OCI-LY7 (cell line): Measurements from ENCODE around the gene ACSS3.

ENCODE experiments used
- EZH2phosphoT487 ChIP-seq: fragments of 200-600 bp; sonication (generic); IDR thresholded peaks from 2 replicates; pipeline ENCODE4 v1.6.1; 2018; ENCODE audit warnings: low read depth, borderline replicate concordance, mild to moderate bottlenecking, mixed run types, antibody characterized with exemption, low read length, moderate library complexity, mixed read lengths
- TF ChIP-seq, protein P1 (sequence below): fragments of 200-600 bp; sonication (generic); conservative IDR thresholded peaks from 2 replicates; pipeline ENCODE4 v1.5.1; 2014; ENCODE audit warnings: mild to moderate bottlenecking, antibody characterized with exemption, low read length, moderate library complexity, mixed read lengths

DNA sequence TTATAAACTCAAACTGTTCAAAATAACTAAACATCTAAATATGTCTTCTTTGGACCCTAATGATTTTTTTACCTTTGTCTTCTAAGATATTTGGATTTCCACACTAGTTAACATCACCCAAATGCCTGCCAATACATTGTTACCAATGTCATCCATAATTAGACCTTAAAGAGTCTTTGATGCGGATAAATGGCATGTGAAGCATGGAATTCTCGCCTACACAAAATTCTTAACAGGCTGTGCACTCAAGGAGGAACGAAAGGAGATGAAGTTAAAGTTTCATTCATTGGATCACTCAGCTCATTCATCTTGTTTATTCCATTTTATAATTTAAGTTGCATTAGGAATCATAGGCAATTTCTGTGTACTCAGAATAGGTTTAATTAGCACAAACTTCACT lies 219.7 kb downstream of the ACSS3 start:
- TF ChIP-seq, protein P1, sequence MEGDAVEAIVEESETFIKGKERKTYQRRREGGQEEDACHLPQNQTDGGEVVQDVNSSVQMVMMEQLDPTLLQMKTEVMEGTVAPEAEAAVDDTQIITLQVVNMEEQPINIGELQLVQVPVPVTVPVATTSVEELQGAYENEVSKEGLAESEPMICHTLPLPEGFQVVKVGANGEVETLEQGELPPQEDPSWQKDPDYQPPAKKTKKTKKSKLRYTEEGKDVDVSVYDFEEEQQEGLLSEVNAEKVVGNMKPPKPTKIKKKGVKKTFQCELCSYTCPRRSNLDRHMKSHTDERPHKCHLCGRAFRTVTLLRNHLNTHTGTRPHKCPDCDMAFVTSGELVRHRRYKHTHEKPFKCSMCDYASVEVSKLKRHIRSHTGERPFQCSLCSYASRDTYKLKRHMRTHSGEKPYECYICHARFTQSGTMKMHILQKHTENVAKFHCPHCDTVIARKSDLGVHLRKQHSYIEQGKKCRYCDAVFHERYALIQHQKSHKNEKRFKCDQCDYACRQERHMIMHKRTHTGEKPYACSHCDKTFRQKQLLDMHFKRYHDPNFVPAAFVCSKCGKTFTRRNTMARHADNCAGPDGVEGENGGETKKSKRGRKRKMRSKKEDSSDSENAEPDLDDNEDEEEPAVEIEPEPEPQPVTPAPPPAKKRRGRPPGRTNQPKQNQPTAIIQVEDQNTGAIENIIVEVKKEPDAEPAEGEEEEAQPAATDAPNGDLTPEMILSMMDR, result no peak
- TF ChIP-seq EZH2phosphoT487, result no peak
